MM.1S (cell line): ENCODE measurements around the gene PRKAG2.

Source experiments
- DNase-seq: peaks from one replicate; pipeline ENCODE4 v3.0.0-alpha.2; 2015
- H2AFZ ChIP-seq: fragments of 300-600 bp; sonication (generic); 2 replicates; pipeline ENCODE4 v1.6.0; 2016; ENCODE audit warnings: antibody characterized with exemption, low read length
- H3F3A ChIP-seq: fragments of 300-600 bp; sonication (generic); 2 replicates; pipeline ENCODE4 v1.6.1; 2016; ENCODE audit warnings: mild to moderate bottlenecking, antibody characterized with exemption, low read length, moderate library complexity, mixed read lengths; ENCODE audit not compliant: insufficient read depth
- H3K27ac ChIP-seq: fragments of 300-600 bp; sonication (generic); 2 replicates; pipeline ENCODE4 v1.5.1; 2016; ENCODE audit warnings: mild to moderate bottlenecking, low read length
- H3K27me3 ChIP-seq: fragments of 300-600 bp; sonication (generic); replicated peaks from 2 replicates; pipeline ENCODE4 v1.6.0; 2016; ENCODE audit warnings: low read length; ENCODE audit not compliant: insufficient read depth
- H3K36me3 ChIP-seq: fragments of 300-600 bp; sonication (generic); replicated peaks from 2 replicates; pipeline ENCODE4 v1.6.1; 2016; ENCODE audit warnings: mild to moderate bottlenecking, low read length, mixed read lengths; ENCODE audit not compliant: insufficient read depth
- H3K4me1 ChIP-seq: fragments of 300-600 bp; sonication (generic); 2 replicates; pipeline ENCODE4 v1.6.1; 2016; ENCODE audit warnings: low read length, mixed read lengths
- H3K4me2 ChIP-seq: fragments of 300-600 bp; sonication (generic); 2 replicates; pipeline ENCODE4 v1.6.0; 2016; ENCODE audit warnings: low read depth, low read length
- H3K4me3 ChIP-seq: fragments of 300-600 bp; sonication (generic); 2 replicates; pipeline ENCODE4 v1.5.1; 2016; ENCODE audit warnings: low read length, mixed read lengths
- H3K79me2 ChIP-seq: fragments of 300-600 bp; sonication (generic); 2 replicates; pipeline ENCODE4 v1.6.1; 2016; ENCODE audit warnings: mixed run types, low read length, mixed read lengths
- H3K9ac ChIP-seq: fragments of 300-600 bp; sonication (generic); 2 replicates; pipeline ENCODE4 v1.6.1; 2016; ENCODE audit warnings: low read length, mixed read lengths
- H3K9me2 ChIP-seq: fragments of 300-600 bp; sonication (generic); replicated peaks from 2 replicates; pipeline ENCODE4 v1.6.1; 2016; ENCODE audit warnings: mild to moderate bottlenecking, low read length, mixed read lengths; ENCODE audit not compliant: insufficient read depth
- H3K9me3 ChIP-seq: fragments of 300-600 bp; sonication (generic); replicated peaks from 2 replicates; pipeline ENCODE4 v1.6.1; 2016; ENCODE audit warnings: mild to moderate bottlenecking, low read length, mixed read lengths; ENCODE audit not compliant: insufficient read depth
- H4K20me1 ChIP-seq: fragments of 300-600 bp; sonication (generic); 2 replicates; pipeline ENCODE4 v1.6.1; 2016; ENCODE audit warnings: mild to moderate bottlenecking, low read length, moderate library complexity, mixed read lengths; ENCODE audit not compliant: insufficient read depth
- CTCF ChIP-seq: fragments of 300-600 bp; sonication (generic); IDR thresholded peaks from 2 replicates; pipeline ENCODE4 v1.5.1; 2016; ENCODE audit warnings: antibody characterized with exemption, low read length, mixed read lengths
- EZH2 ChIP-seq: fragments of 300-600 bp; sonication (generic); optimal IDR thresholded peaks from 2 replicates; pipeline ENCODE3; 2017; ENCODE audit warnings: low read depth, mild to moderate bottlenecking, antibody characterized with exemption, low read length, mixed read lengths
- EZH2phosphoT487 ChIP-seq: fragments of 300-600 bp; sonication (generic); IDR thresholded peaks from 2 replicates; pipeline ENCODE4 v1.6.1; 2018; ENCODE audit warnings: antibody characterized with exemption, low read length

The PRKAG2 gene

GRCh38 chr7:151757274-151757673 is 119.6 kb downstream of the PRKAG2 start:
- no peak overlapping the region for H3K4me3 ChIP-seq
- H3K4me1 ChIP-seq, result no peaks in the 10 kb centered on the region
- H4K20me1 ChIP-seq, result no peaks in the 10 kb centered on the region
- no peak overlapping the region for H3K9ac ChIP-seq
- DNase-seq, result no peak
- H3K9me2 ChIP-seq, result no peaks in the 10 kb centered on the region
- no peaks in the 10 kb centered on the region for H3F3A ChIP-seq
- H3K36me3 ChIP-seq, result no peaks in the 10 kb centered on the region
- TF ChIP-seq EZH2 (no peak), CTCF (no peak)
- no peak overlapping the region for H3K27ac ChIP-seq
- H3K27me3 ChIP-seq, result peaks cover 43% of the 10 kb centered on the region
- no peak overlapping the region for H3K4me2 ChIP-seq
- no peaks in the 10 kb centered on the region for H3K9me3 ChIP-seq
- no peak overlapping the region for H2AFZ ChIP-seq
- H3K79me2 ChIP-seq, result no peaks in the 10 kb centered on the region

GRCh38 chr7:151756866-151757265 is 120.0 kb downstream of the PRKAG2 start:
- peaks cover 39% of the 10 kb centered on the region for H3K27me3 ChIP-seq
- no peak overlapping the region for H3K27ac ChIP-seq
- TF ChIP-seq EZH2 (no peak), EZH2phosphoT487 (no peak), CTCF (no peak)
- no peak for DNase-seq
- no peak overlapping the region for H3K9ac ChIP-seq
- no peaks in the 10 kb centered on the region for H3F3A ChIP-seq
- no peaks in the 10 kb centered on the region for H3K9me3 ChIP-seq
- H3K79me2 ChIP-seq, result no peaks in the 10 kb centered on the region
- no peaks in the 10 kb centered on the region for H3K36me3 ChIP-seq
- H4K20me1 ChIP-seq, result no peaks in the 10 kb centered on the region
- H3K9me2 ChIP-seq, result no peaks in the 10 kb centered on the region
- no peak overlapping the region for H3K4me2 ChIP-seq
- no peak overlapping the region for H3K4me3 ChIP-seq
- H3K4me1 ChIP-seq, result no peaks in the 10 kb centered on the region
- H2AFZ ChIP-seq, result no peak overlapping the region

- H3K4me1 ChIP-seq, result no peaks in the 10 kb centered on the region
- peak overlapping the region; percentile 24; the same call in 1 of the 2 replicates for H2AFZ ChIP-seq
- no peak for DNase-seq
- no peaks in the 10 kb centered on the region for H3K9me3 ChIP-seq
- no peaks in the 10 kb centered on the region for H3F3A ChIP-seq
- no peak overlapping the region for H3K4me3 ChIP-seq
- H3K36me3 ChIP-seq, result no peaks in the 10 kb centered on the region
- H3K9ac ChIP-seq, result no peak overlapping the region
- TF ChIP-seq EZH2, result no peak
- no peak for TF ChIP-seq EZH2phosphoT487
- no peak for TF ChIP-seq CTCF
- H3K27me3 ChIP-seq, result peaks cover 34% of the 10 kb centered on the region
- H3K79me2 ChIP-seq, result no peaks in the 10 kb centered on the region
- no peaks in the 10 kb centered on the region for H3K9me2 ChIP-seq
- H3K4me2 ChIP-seq, result peak overlapping the region; percentile 7; the same call in 1 of the 2 replicates
- H3K27ac ChIP-seq, result no peak overlapping the region
- H4K20me1 ChIP-seq, result no peaks in the 10 kb centered on the region
These were observed 120.7 kb downstream of the PRKAG2 start for GRCh38 chr7:151756076-151756731.
